ENCODE results near the gene WDR83.

Gene WDR83

GRCh38 chr19:12722566-12723380 lies 56.2 kb downstream of the WDR83 start:
- Histone ChIP-seq H3K27me3 (ENCODE audit: control insufficient read depth in 2 of 2, insufficient read depth in 2 of 2, low read length in 2 of 2) (no peaks in the 10 kb centered on the region), H3K4me3 (ENCODE audit: low read length in 2 of 2) (peak overlapping the region; percentile 79 to 92), H3K36me3 (ENCODE audit: control insufficient read depth in 2 of 2, insufficient read depth in 2 of 2, low read length in 2 of 2) (peaks cover 5 to 6% of the 10 kb centered on the region in 2 donors), H3K27ac (ENCODE audit: low read depth in 2 of 2, low read length in 2 of 2) (peak overlapping the region; percentile 80 to 87), H3K9ac (ENCODE audit: low read depth in 1 of 2, low read length in 2 of 2) (peak overlapping the region; percentile 78 to 79), H3K4me1 (ENCODE audit: control insufficient read depth in 2 of 2, insufficient read depth in 2 of 2, low read length in 2 of 2) (peaks cover 21 to 29% of the 10 kb centered on the region in 2 donors), H3K9me3 (ENCODE audit: control insufficient read depth in 2 of 2, low read length in 2 of 2) (no peaks in the 10 kb centered on the region)

GRCh38 chr19:12723381-12723640 lies 56.7 kb downstream of the WDR83 start:
- Histone ChIP-seq H3K27me3 (ENCODE audit: control insufficient read depth in 2 of 2, insufficient read depth in 2 of 2, low read length in 2 of 2) (no peaks in the 10 kb centered on the region), H3K4me1 (ENCODE audit: control insufficient read depth in 2 of 2, insufficient read depth in 2 of 2, low read length in 2 of 2) (peaks cover 21 to 29% of the 10 kb centered on the region in 2 donors), H3K4me3 (ENCODE audit: low read length in 2 of 2) (peak overlapping the region; percentile 79 to 92), H3K9me3 (ENCODE audit: control insufficient read depth in 2 of 2, low read length in 2 of 2) (no peaks in the 10 kb centered on the region), H3K27ac (ENCODE audit: low read depth in 2 of 2, low read length in 2 of 2) (peak overlapping the region; percentile 45 to 72), H3K9ac (ENCODE audit: low read depth in 1 of 2, low read length in 2 of 2) (peak overlapping the region; percentile 65 to 73), H3K36me3 (ENCODE audit: control insufficient read depth in 2 of 2, insufficient read depth in 2 of 2, low read length in 2 of 2) (peaks cover 7 to 9% of the 10 kb centered on the region in 2 donors)

- Histone ChIP-seq H3K27ac (ENCODE audit: low read depth in 2 of 2, low read length in 2 of 2) (peak within 1 kb of the TSS; percentile 69 to 72), H3K9ac (ENCODE audit: low read depth in 1 of 2, low read length in 2 of 2) (peak within 1 kb of the TSS; percentile 65 to 79), H3K4me1 (ENCODE audit: control insufficient read depth in 2 of 2, insufficient read depth in 2 of 2, low read length in 2 of 2) (peaks cover 21 to 29% of the 10 kb centered on the region in 2 donors), H3K9me3 (ENCODE audit: control insufficient read depth in 2 of 2, low read length in 2 of 2) (no peaks in the 10 kb centered on the region), H3K27me3 (ENCODE audit: control insufficient read depth in 2 of 2, insufficient read depth in 2 of 2, low read length in 2 of 2) (no peaks in the 10 kb centered on the region), H3K4me3 (ENCODE audit: low read length in 2 of 2) (peak within 1 kb of the TSS; percentile 79 to 92), H3K36me3 (ENCODE audit: control insufficient read depth in 2 of 2, insufficient read depth in 2 of 2, low read length in 2 of 2) (peaks cover 7 to 8% of the 10 kb centered on the region in 2 donors)
Measured at GRCh38 chr19:12723641-12724426, 57.2 kb downstream of the WDR83 start, which contains the start of gene TNPO2. TNPO2 (minus strand) TSS chr19:12723932; CDS start chr19:12720977, 2,955 bp downstream.

All from mucosa of rectum (tissue), 2 donors.